K562 (cell line): ENCODE measurements around the gene C1orf167. TPM values are rescaled to one million over a fixed set of nuclear protein-coding genes. Genes with fewer than 3 reads are reported as not detected.

Source experiments
- ARID2 ChIP-seq: fragments of 450-650 bp; IDR thresholded peaks from 2 replicates; pipeline ENCODE4 v1.6.1; 2017; ENCODE audit warnings: antibody characterized with exemption, mild to moderate bottlenecking
- BRF2 ChIP-seq: IDR thresholded peaks from 3 replicates; pipeline ENCODE4 v1.6.1; 2011; ENCODE audit warnings: borderline replicate concordance, mild to moderate bottlenecking; ENCODE audit not compliant: insufficient read length, insufficient read depth
- CREB1 ChIP-seq, 2 experiments: sonication (generic) in 1 of 2; formaldehyde crosslinking in 1 of 2; IDR thresholded peaks; 2 replicates each; pipeline versions ENCODE4 v1.6.1 to v1.8.0; 2012 to 2022; ENCODE audit warnings: inconsistent platforms in 1 of 2, mild to moderate bottlenecking in 1 of 2, missing genetic modification reagents in 1 of 2, moderate library complexity in 1 of 2
- E2F6 ChIP-seq, 2 experiments: IDR thresholded peaks; 2 replicates each; pipeline ENCODE4 v1.6.1; 2011; ENCODE audit warnings: borderline replicate concordance in 1 of 2, control low read depth in 1 of 2, low read depth in 1 of 2, low read length in 1 of 2, mild to moderate bottlenecking in 1 of 2, mixed read lengths in 1 of 2, moderate library complexity in 1 of 2; ENCODE audit not compliant: insufficient read depth in 1 of 2, insufficient read length in 1 of 2, poor library complexity in 1 of 2, severe bottlenecking in 1 of 2; ENCODE audit errors: extremely low read depth in 1 of 2
- ETV5 ChIP-seq: sonication (generic); formaldehyde crosslinking; IDR thresholded peaks from 2 replicates; pipeline ENCODE4 v1.4.0; 2020; ENCODE audit warnings: low read depth, mild to moderate bottlenecking, missing genetic modification reagents
- MBD2 ChIP-seq: sonication (generic); IDR thresholded peaks from 2 replicates; pipeline ENCODE4 v1.6.1; 2016; ENCODE audit warnings: low read depth, borderline replicate concordance
- PHF8 ChIP-seq: fragments of 200-600 bp; sonication (generic); IDR thresholded peaks from 2 replicates; pipeline ENCODE4 v1.6.1; 2012; ENCODE audit warnings: mixed run types, mild to moderate bottlenecking, inconsistent platforms, low read length, moderate library complexity, borderline replicate concordance
- POLR2G ChIP-seq: fragments of 200-400 bp; formaldehyde crosslinking; IDR thresholded peaks from 2 replicates; pipeline ENCODE4 v1.6.1; 2017; ENCODE audit warnings: low read depth, mild to moderate bottlenecking, antibody characterized with exemption, low read length, moderate library complexity
- SAP30 ChIP-seq: fragments of 200-600 bp; sonication (generic); IDR thresholded peaks from 2 replicates; pipeline ENCODE4 v1.6.1; 2012; ENCODE audit warnings: borderline replicate concordance, low read depth, mild to moderate bottlenecking, moderate library complexity, low read length, control low read depth, inconsistent platforms; ENCODE audit not compliant: insufficient read depth, poor library complexity, severe bottlenecking
- SIN3A ChIP-seq, 2 experiments: fragments of 150-350 bp in 1 of 2; IDR thresholded peaks; 2 replicates each; pipeline ENCODE4 v1.6.1; 2011 to 2016; ENCODE audit warnings: borderline replicate concordance in 2 of 2, low read depth in 2 of 2, low read length in 2 of 2, mild to moderate bottlenecking in 2 of 2, moderate library complexity in 2 of 2; ENCODE audit not compliant: control insufficient read depth in 1 of 2
- SREBF1 ChIP-seq: fragments of 150-350 bp; IDR thresholded peaks from 2 replicates; pipeline ENCODE4 v1.6.1; 2014; ENCODE audit warnings: antibody characterized with exemption, low read depth, low read length, borderline replicate concordance
- TCF15 ChIP-seq: fragments of 250-450 bp; sonication (Bioruptor Pico); IDR thresholded peaks from 2 replicates; pipeline ENCODE4 v1.8.0; 2022; ENCODE audit warnings: moderate library complexity, mild to moderate bottlenecking, inconsistent platforms
- THRAP3 ChIP-seq: fragments of 450-650 bp; IDR thresholded peaks from 2 replicates; pipeline ENCODE4 v1.6.1; 2016; ENCODE audit warnings: mild to moderate bottlenecking, inconsistent platforms, borderline replicate concordance
- polyA plus RNA-seq, 8 experiments: library from polyadenylated mRNA; depleted of rRNA in 4 of 8; stranded (reverse) in 5 of 8; unstranded in 3 of 8; fragments of >200 nt; fragmentation: Nextera tagmentation in 2 of 8; fragmentation: Illumina TruSeq in 1 of 8; extraction: Ambion mirVana in 2 of 8; extraction: Trizol in 1 of 8; gene quantifications; 2 replicates each; pipeline versions ENCODE4 v1.2.1 to v1.2.3, GENCODE V29; 2011 to 2014; ENCODE audit warnings: inconsistent platforms in 1 of 8, missing spikeins in 1 of 8
- total RNA-seq, 7 experiments: library from RNA; depleted of rRNA in 6 of 7; stranded (reverse); fragments of >200 nt in 6 of 7; fragmentation: Illumina TruSeq in 2 of 7; extraction: Trizol in 2 of 7; gene quantifications; 2 replicates each; pipeline versions ENCODE4 v1.2.1 to v1.2.3, GENCODE V29; 2011 to 2021; ENCODE audit warnings: low replicate concordance in 1 of 7
- TF ChIP-seq, protein P1 (sequence below): fragments of 450-650 bp; IDR thresholded peaks from 2 replicates; pipeline ENCODE4 v1.6.1; 2017; ENCODE audit warnings: antibody characterized with exemption
- TF ChIP-seq, protein P2 (sequence below): fragments of 450-650 bp; IDR thresholded peaks from 2 replicates; pipeline ENCODE4 v1.6.1; 2016
- TF ChIP-seq, protein P3 (sequence below): fragments of 250-450 bp; sonication (Bioruptor Pico); IDR thresholded peaks from 2 replicates; pipeline ENCODE4 v1.9.0; 2021; ENCODE audit warnings: mild to moderate bottlenecking, inconsistent platforms

C1orf167 gene
- total and polyA plus RNA-seq, 9 of the 15 experiments (the other 6 are each of a cell fraction or from before 2014, with no cell fraction given) = 0.22 to 0.86 (median 0.31) TPM; not detected in 2

- TF ChIP-seq, protein P1, sequence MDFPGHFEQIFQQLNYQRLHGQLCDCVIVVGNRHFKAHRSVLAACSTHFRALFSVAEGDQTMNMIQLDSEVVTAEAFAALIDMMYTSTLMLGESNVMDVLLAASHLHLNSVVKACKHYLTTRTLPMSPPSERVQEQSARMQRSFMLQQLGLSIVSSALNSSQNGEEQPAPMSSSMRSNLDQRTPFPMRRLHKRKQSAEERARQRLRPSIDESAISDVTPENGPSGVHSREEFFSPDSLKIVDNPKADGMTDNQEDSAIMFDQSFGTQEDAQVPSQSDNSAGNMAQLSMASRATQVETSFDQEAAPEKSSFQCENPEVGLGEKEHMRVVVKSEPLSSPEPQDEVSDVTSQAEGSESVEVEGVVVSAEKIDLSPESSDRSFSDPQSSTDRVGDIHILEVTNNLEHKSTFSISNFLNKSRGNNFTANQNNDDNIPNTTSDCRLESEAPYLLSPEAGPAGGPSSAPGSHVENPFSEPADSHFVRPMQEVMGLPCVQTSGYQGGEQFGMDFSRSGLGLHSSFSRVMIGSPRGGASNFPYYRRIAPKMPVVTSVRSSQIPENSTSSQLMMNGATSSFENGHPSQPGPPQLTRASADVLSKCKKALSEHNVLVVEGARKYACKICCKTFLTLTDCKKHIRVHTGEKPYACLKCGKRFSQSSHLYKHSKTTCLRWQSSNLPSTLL = peak; percentile 37; the same call in 1 of the 2 replicates
- TF ChIP-seq, protein P2, sequence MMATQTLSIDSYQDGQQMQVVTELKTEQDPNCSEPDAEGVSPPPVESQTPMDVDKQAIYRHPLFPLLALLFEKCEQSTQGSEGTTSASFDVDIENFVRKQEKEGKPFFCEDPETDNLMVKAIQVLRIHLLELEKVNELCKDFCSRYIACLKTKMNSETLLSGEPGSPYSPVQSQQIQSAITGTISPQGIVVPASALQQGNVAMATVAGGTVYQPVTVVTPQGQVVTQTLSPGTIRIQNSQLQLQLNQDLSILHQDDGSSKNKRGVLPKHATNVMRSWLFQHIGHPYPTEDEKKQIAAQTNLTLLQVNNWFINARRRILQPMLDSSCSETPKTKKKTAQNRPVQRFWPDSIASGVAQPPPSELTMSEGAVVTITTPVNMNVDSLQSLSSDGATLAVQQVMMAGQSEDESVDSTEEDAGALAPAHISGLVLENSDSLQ = no peak
- TF ChIP-seq SIN3A (IDR thresholded peaks at IDR 0.05; ENCODE audit: borderline replicate concordance in 2 of 2, control insufficient read depth in 1 of 2, low read depth in 2 of 2, low read length in 2 of 2) (no peak), SREBF1 (no peak), E2F6 (IDR thresholded peaks at IDR 0.05; ENCODE audit: borderline replicate concordance in 1 of 2, extremely low read depth in 1 of 2, insufficient read depth in 1 of 2, insufficient read length in 1 of 2, low read depth in 1 of 2, low read length in 1 of 2, poor library complexity in 1 of 2, severe bottlenecking in 1 of 2) (no peak), ETV5 (CRISPR knock-in tag) (no peak; the same call in 1 of the 2 replicates), MBD2 (0 out of 2 replicates have a peak, but pooled peaks have one; percentile 3), BRF2 (no peak), CREB1 (IDR thresholded peaks at IDR 0.05) (0 out of 2 replicates have a peak, but pooled peaks have one; percentile 16), CREB1 (CRISPR knock-in tag; IDR thresholded peaks at IDR 0.05) (no peak), POLR2G (peak; percentile 69), THRAP3 (no peak), SAP30 (peak; percentile 22), ARID2 (no peak), PHF8 (peak; percentile 23; the same call in 1 of the 2 replicates), TCF15 (CRISPR knock-in tag) (peak; percentile 58; the same call in 1 of the 2 replicates)
- TF ChIP-seq, protein P3, sequence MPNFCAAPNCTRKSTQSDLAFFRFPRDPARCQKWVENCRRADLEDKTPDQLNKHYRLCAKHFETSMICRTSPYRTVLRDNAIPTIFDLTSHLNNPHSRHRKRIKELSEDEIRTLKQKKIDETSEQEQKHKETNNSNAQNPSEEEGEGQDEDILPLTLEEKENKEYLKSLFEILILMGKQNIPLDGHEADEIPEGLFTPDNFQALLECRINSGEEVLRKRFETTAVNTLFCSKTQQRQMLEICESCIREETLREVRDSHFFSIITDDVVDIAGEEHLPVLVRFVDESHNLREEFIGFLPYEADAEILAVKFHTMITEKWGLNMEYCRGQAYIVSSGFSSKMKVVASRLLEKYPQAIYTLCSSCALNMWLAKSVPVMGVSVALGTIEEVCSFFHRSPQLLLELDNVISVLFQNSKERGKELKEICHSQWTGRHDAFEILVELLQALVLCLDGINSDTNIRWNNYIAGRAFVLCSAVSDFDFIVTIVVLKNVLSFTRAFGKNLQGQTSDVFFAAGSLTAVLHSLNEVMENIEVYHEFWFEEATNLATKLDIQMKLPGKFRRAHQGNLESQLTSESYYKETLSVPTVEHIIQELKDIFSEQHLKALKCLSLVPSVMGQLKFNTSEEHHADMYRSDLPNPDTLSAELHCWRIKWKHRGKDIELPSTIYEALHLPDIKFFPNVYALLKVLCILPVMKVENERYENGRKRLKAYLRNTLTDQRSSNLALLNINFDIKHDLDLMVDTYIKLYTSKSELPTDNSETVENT = no peak
Measured at GRCh38 chr1:11800756-11801433, 38.9 kb downstream of the C1orf167 start (continued).
